Neural crest cell (in vitro differentiated cells): ENCODE measurements around the gene SERBP1. TPM values are rescaled to one million over a fixed set of nuclear protein-coding genes. Genes with fewer than 3 reads are reported as not detected.

Experiments
- DNase-seq: peaks from one replicate; pipeline ENCODE4 v3.0.0; 2021; ENCODE audit warnings: low read depth, mixed read lengths, low spot score
- H3K27ac Mint-ChIP-seq: one replicate; pipeline ENCODE4 v1.8.0; 2021; ENCODE audit warnings: mild to moderate bottlenecking, mixed read lengths; ENCODE audit not compliant: unreplicated experiment
- H3K27me3 Mint-ChIP-seq: 2 replicates; pipeline ENCODE4 v1.8.0; 2021; ENCODE audit warnings: low read depth, mild to moderate bottlenecking, mixed read lengths
- H3K36me3 Mint-ChIP-seq: 2 replicates; pipeline ENCODE4 v1.8.0; 2021; ENCODE audit warnings: low read depth, mild to moderate bottlenecking, mixed read lengths
- H3K4me1 Mint-ChIP-seq: 2 replicates; pipeline ENCODE4 v1.8.0; 2021; ENCODE audit warnings: mixed read lengths
- H3K4me3 Mint-ChIP-seq: one replicate; pipeline ENCODE4 v1.8.0; 2021; ENCODE audit warnings: mild to moderate bottlenecking, mixed read lengths
- H3K9me3 Mint-ChIP-seq: 2 replicates; pipeline ENCODE4 v1.8.0; 2021; ENCODE audit warnings: mixed read lengths
- CTCF ChIP-seq: fragments of 200-600 bp; sonication (generic); conservative IDR thresholded peaks from 2 replicates; pipeline ENCODE4 v1.5.0; 2021; ENCODE audit warnings: antibody characterized with exemption, mild to moderate bottlenecking
- total RNA-seq: library from RNA; stranded (reverse); gene quantifications from 2 replicates; pipeline ENCODE4 v1.2.1, GENCODE V29; 2021

SERBP1 gene
- total RNA-seq, 1 donor from 2014 or later: 370 TPM

- Mint-ChIP-seq H3K27ac (no peak overlapping the region), H3K36me3 (no peaks in the 10 kb centered on the region), H3K4me3 (no peak overlapping the region), H3K9me3 (no peaks in the 10 kb centered on the region), H3K27me3 (no peaks in the 10 kb centered on the region), H3K4me1 (no peaks in the 10 kb centered on the region)
- TF ChIP-seq CTCF: no peak
- no peak for DNase-seq
Observed at GRCh38 chr1:67440339-67440738, 10.1 kb upstream of the SERBP1 start.

- peaks cover 2% of the 10 kb centered on the region for H3K27me3 Mint-ChIP-seq
- no peak overlapping the region for H3K27ac Mint-ChIP-seq
- TF ChIP-seq CTCF: no peak
- no peaks in the 10 kb centered on the region for H3K36me3 Mint-ChIP-seq
- H3K9me3 Mint-ChIP-seq: no peaks in the 10 kb centered on the region
- no peak for DNase-seq
- no peaks in the 10 kb centered on the region for H3K4me1 Mint-ChIP-seq
- H3K4me3 Mint-ChIP-seq: no peak overlapping the region
Observed at GRCh38 chr1:67439277-67440029, 9.3 kb upstream of the SERBP1 start.

GRCh38 chr1:67437961-67438360, 7.8 kb upstream of the SERBP1 start:
- Mint-ChIP-seq H3K36me3 (no peaks in the 10 kb centered on the region), H3K27me3 (peaks cover 2% of the 10 kb centered on the region), H3K4me3 (no peak overlapping the region), H3K4me1 (no peaks in the 10 kb centered on the region), H3K27ac (no peak overlapping the region), H3K9me3 (no peaks in the 10 kb centered on the region)
- DNase-seq: no peak
- no peak for TF ChIP-seq CTCF

- Mint-ChIP-seq H3K4me3 (no peak overlapping the region), H3K27ac (no peak overlapping the region), H3K27me3 (peaks cover 2% of the 10 kb centered on the region), H3K9me3 (no peaks in the 10 kb centered on the region), H3K36me3 (no peaks in the 10 kb centered on the region), H3K4me1 (peaks cover 6% of the 10 kb centered on the region)
- DNase-seq: no peak
- TF ChIP-seq CTCF: no peak
Observed at GRCh38 chr1:67436511-67437055, 6.4 kb upstream of the SERBP1 start.

- Mint-ChIP-seq H3K36me3 (peaks cover 3% of the 10 kb centered on the region), H3K4me1 (peaks cover 12% of the 10 kb centered on the region), H3K4me3 (peak overlapping the region; percentile 34), H3K27me3 (peaks cover 2% of the 10 kb centered on the region), H3K27ac (no peak overlapping the region), H3K9me3 (no peaks in the 10 kb centered on the region)
- no peak for DNase-seq
- no peak for TF ChIP-seq CTCF
Observed at GRCh38 chr1:67434491-67434890, 4.3 kb upstream of the SERBP1 start.
